NCI-H1105 treated with DMSO at 0.1 percent for 48 hours (cell line): ENCODE data around the gene GNG2.
"Not testable (repeated sequence)": the region's sequence is repeated elsewhere in the genome, so short reads cannot be mapped to it uniquely, and the experiment has no call there.

Source experiments
- DNase-seq: peaks from one replicate; lab custom pipeline; 2025; lab: John Stamatoyannopoulos, UW

Gene GNG2

DNA sequence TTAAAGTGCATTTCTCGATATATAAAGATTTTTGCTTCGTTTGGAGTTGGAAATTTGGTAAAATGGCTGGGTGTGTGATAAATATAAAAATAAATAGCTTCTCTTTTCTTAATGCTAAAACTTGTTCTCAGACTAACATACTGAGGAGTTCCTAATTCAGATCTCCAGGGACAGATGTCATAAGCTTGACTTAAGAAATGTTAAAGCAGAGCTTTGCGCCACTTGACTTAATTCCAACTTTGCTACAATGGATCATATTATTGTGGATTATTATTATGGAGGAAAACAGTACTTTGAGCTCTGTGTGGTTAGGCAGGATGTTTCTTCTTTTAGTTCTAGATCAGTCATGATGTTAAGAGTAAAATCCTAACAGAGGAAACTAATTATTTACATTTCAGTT is 33.8 kb downstream of the GNG2 start:
- no peak for DNase-seq

- DNase-seq, result no peak
Measured at GRCh38 chr14:51895375-51895774, 35.0 kb downstream of the GNG2 start.

DNA sequence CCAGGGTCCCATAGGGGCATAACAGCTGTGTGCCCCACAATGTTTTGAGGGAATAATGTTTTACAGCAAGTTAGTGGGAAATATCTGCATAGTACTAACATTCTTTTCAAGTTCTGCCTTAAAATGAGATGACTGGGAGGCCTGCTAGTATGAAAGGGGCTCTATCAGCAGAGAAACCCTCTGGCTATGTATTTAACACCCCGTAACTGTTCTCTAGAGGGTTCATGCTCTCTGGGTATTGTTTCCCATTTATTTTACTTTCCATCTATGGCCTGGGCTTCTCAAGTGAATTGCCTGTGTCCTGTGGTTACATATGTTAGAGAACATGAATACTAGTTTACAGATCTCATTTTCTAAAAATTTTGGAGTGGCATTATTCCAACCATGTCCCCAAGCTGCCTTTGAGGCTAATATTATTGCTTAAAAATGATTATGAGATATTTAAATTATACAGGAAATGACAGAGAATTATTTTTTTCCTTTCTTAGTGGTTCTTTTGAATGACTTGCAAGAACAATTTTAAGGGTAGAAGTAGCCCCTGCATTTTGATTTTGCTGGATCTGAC is 37.5 kb downstream of the GNG2 start:
- DNase-seq, result no peak

DNA sequence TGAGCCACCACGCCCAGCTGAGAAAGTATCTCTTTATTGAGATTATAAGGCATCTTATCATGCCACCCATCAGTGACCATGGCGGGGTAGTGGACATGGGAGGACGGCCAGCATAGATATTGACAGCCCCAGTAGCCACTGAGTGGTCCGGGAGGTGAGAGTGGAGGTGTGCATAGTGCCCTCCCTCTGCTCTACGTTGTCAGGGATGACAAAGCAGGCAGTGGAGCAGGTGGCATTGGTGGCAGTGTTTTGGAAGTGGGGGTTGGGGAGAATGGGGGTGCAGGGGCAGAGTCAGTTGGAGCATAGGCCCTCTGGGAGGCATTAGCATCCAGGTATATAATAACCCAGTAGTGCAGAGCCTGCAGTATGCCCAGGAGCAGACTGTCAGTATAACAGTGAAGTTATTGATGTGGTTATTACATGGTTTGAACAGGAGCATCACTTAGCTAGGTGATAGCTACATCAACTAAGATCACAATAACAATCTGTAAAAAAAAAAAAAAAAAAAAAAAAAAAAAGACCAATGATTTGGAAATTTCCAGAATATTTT is 41.1 kb downstream of the GNG2 start:
- DNase-seq, result no peak

DNA sequence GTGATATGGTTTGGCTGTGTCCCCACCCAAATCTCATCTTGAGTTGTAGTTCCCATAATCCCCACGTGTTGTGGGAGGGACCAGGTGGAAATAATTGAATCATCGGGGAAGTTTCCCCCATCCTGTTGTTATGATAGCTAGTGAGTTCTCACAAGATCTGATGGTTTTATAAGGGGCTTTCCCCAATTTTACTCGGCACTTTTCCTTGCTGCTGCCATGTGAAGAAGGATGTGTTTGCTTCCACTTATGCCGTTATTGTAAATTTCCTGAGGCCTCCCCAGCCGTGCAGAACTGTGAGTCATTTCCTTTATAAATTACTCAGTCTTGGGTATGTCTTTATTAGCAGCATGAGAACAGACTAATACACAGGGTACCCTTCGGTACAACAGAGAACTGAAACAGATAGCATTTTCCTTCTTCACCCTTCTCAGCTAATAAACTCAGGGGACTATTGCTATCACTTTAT is 45.3 kb downstream of the GNG2 start:
- DNase-seq, result not testable (repeated sequence)

GRCh38 chr14:51908086-51908485 is 47.7 kb downstream of the GNG2 start:
- DNase-seq, result no peak

GRCh38 chr14:51912112-51912786 is 51.8 kb downstream of the GNG2 start:
- no peak for DNase-seq

GRCh38 chr14:51914310-51914709 is 53.9 kb downstream of the GNG2 start:
- DNase-seq, result no peak

- no peak for DNase-seq
Measured at GRCh38 chr14:51917193-51917592, 56.8 kb downstream of the GNG2 start.

DNA sequence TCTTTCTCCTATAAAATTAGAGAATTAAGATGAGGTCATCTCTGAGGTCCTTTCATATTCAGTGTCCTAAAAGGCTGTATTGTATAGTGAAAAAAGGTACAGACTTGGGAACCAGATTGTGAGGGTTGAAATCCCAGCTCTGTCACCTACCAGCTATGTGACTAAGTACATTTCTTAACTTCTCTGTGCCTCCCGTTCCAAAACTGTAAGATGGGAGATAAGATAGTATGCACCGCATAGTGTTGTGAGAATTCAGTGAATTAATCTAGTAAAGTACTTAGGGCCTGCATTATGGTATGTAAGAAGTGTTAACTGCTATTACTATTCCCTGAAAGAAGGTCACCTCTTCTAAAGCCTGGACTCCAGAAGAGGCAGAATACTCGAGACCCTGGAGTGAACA is 60.6 kb downstream of the GNG2 start:
- DNase-seq, result no peak

DNA sequence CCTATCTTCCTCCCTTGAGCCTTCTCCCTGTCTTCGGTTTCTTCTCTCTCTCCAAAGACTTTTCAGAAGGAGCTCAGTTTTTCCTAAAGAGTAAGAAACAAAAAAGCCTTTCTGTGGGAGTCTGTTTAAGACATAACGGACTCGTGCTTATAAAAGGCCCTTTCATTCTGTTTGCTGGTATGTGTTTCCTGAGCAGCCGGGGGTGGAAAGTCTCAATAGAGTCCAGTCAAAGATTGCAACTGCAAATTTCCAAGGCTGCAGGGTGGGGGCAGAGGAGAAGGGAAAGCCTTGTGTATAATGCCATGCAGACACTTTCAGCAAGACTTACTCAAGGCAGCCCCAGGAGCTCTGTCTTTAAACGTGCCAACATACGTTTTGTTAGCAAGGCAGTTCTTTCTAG is 62.2 kb downstream of the GNG2 start:
- no peak for DNase-seq

DNA sequence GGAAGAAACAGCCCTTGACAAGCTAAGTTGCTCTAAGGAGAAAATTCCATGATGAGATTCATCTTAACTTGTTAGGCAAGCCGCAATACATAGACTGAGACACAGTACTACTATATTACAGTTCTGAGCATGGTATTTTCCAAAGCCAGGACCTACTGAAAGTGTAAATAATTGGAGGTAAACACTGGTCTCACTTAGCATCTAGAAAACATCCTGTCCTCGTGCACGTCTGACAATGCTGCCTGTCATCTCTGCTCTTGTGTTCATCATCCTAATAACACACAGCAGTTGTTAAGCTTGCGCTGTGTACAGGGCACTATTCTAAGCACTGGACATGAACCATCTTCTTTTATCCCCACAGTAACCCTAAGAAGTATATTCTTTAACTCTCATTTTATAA is 64.2 kb downstream of the GNG2 start:
- no peak for DNase-seq

- no peak for DNase-seq
Measured at GRCh38 chr14:51925980-51926379, 65.6 kb downstream of the GNG2 start.

DNA sequence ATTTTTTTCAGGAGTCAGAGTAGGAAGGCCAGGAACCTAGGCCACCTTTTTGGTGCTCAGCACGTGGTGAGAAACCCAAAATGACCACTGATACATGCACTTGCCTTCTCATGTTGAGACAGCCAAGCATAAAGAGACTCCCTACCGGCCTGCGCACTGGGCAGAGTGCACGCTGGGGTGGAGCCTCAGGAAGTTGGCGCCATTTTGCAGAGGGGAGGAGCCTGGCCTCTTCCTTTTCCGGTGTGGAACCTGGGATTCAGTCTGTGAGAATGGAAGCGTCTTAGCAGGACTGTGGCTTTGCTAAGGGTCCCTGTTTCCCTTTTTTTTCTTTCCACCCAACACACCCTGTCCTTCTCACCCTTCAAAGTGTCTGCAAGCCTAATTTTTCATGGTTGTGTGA is 66.0 kb downstream of the GNG2 start:
- DNase-seq, result no peak

GRCh38 chr14:51928568-51928967 is 68.2 kb downstream of the GNG2 start:
- no peak for DNase-seq

- DNase-seq, result no peak
Measured at GRCh38 chr14:51929166-51929565, 68.8 kb downstream of the GNG2 start.

- DNase-seq, result no peak
Measured at GRCh38 chr14:51929910-51930682, 69.7 kb downstream of the GNG2 start.

DNA sequence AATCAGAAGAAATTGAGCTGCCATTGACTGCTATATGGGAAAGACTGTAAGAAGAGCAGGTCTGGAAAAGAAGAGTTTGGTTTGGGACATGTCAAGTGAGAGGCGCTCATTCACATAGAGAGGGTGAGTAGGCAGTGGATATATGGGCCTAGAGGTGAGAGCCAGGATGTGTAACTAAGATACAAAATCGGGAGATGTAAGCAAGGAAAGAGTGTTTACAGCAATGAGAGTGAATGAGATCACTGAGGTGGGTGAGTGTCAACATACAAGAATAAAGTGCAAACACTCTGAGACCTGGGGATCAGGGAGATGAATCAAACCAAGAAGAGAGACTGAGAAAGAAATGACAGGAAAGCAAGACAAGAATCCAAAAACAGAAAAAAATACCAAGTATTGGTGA is 70.9 kb downstream of the GNG2 start:
- DNase-seq, result no peak

- no peak for DNase-seq
Measured at GRCh38 chr14:51933191-51933590, 72.8 kb downstream of the GNG2 start.

- DNase-seq, result no peak
Measured at GRCh38 chr14:51938137-51938536, 77.7 kb downstream of the GNG2 start.

DNA sequence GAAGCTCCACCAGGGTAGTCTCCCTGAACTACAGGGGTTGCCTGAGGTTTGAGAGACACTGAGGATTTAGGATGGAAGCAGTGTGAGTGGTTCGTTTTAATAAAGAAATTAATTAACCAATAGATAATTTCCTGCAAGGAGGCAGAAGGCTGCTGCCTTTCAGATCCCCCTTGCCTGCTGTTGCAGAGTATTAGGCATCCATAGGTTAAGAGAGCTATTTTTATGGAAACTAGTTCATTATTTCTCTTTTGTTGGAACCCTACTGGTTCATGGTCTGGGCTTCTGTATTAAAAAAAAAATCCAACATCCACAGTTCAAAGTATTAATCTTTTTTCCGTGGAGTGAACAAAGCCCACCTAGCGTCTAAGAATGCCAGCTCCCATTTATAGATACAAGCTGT is 78.4 kb downstream of the GNG2 start:
- no peak for DNase-seq

DNA sequence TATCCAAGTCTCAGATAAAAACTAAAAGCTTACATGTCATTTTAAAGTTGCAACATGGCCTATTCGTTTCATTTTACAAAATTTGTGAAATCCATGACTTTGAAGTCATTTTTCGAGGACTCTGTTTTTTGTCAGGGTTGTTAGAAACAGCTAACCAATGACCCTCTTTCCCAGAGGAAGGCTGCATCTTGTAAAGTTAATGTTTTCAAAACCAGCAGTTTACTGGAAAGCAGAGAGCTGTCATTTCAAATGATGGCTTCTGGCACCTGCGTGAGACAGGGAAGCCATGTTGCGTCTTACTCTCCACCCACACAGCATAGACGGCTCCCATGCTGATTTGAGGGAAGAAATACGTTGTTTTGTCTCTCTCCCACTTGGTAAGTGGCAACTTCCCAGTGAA is 78.8 kb downstream of the GNG2 start:
- DNase-seq, result no peak

GRCh38 chr14:51939755-51940301 is 79.4 kb downstream of the GNG2 start:
- DNase-seq, result no peak
